Upper lobe of right lung (tissue), 1 donor: Measurements from ENCODE around the gene GALNT9. TPM values are rescaled to one million over a fixed set of nuclear protein-coding genes. Genes with fewer than 3 reads are reported as not detected.
"Not testable (repeated sequence)": the region's sequence is repeated elsewhere in the genome, so short reads cannot be mapped to it uniquely, and the experiment has no call there.

Source experiments
- ATAC-seq: fragments of 200-7000 bp; cut with Tn5 transposase; one replicate; pipeline ENCODE4 v1.9.1; 2020; ENCODE audit warnings: mild to moderate bottlenecking, moderate library complexity
- DNase-seq: peaks from one replicate; pipeline ENCODE4 v3.0.0-alpha.2; 2020
- H3K27ac ChIP-seq: fragments of 200-600 bp; one replicate; pipeline ENCODE4 v1.8.0; 2022
- H3K27me3 ChIP-seq: fragments of 200-600 bp; one replicate; pipeline ENCODE4 v1.8.0; 2022; ENCODE audit warnings: mild to moderate bottlenecking
- H3K36me3 ChIP-seq: fragments of 200-600 bp; one replicate; pipeline ENCODE4 v1.8.0; 2022
- H3K4me1 ChIP-seq: fragments of 200-600 bp; one replicate; pipeline ENCODE4 v1.8.0; 2022
- H3K4me3 ChIP-seq: fragments of 200-600 bp; one replicate; pipeline ENCODE4 v1.8.0; 2022; ENCODE audit warnings: mild to moderate bottlenecking
- H3K9me3 ChIP-seq: fragments of 200-600 bp; one replicate; pipeline ENCODE4 v1.8.0; 2022
- intact Hi-C: fragments of 100-400 bp; cut with DNase I; formaldehyde crosslinking; loops from one replicate; pipeline ENCODE4 v1.11.0; 2022
- total RNA-seq: library from RNA; stranded (reverse); fragmentation: NEBNext Ultra II Directional; extraction: Animal tissue kit (Norgen Biotek cat#: 25700); gene quantifications from one replicate; pipeline ENCODE4 v1.2.1, GENCODE V29; 2021
- TF ChIP-seq, protein P1 (sequence below): fragments of 200-600 bp; IDR thresholded peaks from one replicate; pipeline ENCODE4 v1.8.0; 2022; ENCODE audit warnings: antibody characterized with exemption
- donor health status: DM: no; HTN: yes; CAD: no; lungs with severe emphysema.

The GALNT9 gene
- total RNA-seq, 1 donor from 2014 or later = 1.6 TPM

- TF ChIP-seq, protein P1, sequence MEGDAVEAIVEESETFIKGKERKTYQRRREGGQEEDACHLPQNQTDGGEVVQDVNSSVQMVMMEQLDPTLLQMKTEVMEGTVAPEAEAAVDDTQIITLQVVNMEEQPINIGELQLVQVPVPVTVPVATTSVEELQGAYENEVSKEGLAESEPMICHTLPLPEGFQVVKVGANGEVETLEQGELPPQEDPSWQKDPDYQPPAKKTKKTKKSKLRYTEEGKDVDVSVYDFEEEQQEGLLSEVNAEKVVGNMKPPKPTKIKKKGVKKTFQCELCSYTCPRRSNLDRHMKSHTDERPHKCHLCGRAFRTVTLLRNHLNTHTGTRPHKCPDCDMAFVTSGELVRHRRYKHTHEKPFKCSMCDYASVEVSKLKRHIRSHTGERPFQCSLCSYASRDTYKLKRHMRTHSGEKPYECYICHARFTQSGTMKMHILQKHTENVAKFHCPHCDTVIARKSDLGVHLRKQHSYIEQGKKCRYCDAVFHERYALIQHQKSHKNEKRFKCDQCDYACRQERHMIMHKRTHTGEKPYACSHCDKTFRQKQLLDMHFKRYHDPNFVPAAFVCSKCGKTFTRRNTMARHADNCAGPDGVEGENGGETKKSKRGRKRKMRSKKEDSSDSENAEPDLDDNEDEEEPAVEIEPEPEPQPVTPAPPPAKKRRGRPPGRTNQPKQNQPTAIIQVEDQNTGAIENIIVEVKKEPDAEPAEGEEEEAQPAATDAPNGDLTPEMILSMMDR = no peak
- intact Hi-C loops = no loop called here
- ATAC-seq (no peak), DNase-seq (no peak)
- no peaks in the 10 kb centered on the region for H3K4me1 ChIP-seq
- peaks cover 23% of the 10 kb centered on the region for H3K27me3 ChIP-seq
- no peaks in the 10 kb centered on the region for H3K9me3 ChIP-seq
- no peaks in the 10 kb centered on the region for H3K36me3 ChIP-seq
- H3K27ac ChIP-seq = no peak overlapping the region
- H3K4me3 ChIP-seq = no peak overlapping the region
Measured at GRCh38 chr12:132225214-132225613, 104.2 kb downstream of the GALNT9 start.

- Histone ChIP-seq H3K27ac (no peak overlapping the region), H3K4me1 (no peaks in the 10 kb centered on the region), H3K27me3 (peaks cover 25% of the 10 kb centered on the region), H3K4me3 (no peak overlapping the region), H3K9me3 (no peaks in the 10 kb centered on the region), H3K36me3 (no peaks in the 10 kb centered on the region)
- intact Hi-C loops = no loop called here
- ATAC-seq (no peak), DNase-seq (no peak)
- TF ChIP-seq, protein P1 = no peak
Measured at GRCh38 chr12:132224484-132224883, 104.9 kb downstream of the GALNT9 start.

DNA sequence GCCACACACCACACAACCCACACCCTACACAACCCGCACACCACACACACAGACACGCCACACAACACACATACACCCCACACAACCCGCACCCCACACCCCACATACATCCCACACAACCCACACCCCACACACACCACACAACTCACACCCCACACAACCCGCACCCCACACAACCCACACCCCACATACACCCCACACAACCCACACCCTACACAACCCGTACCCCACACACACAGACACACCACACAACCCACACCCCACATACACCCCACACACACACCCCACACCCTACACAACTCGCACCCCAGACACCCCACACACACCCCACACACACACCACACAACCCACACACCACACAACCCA lies 106.6 kb downstream of the GALNT9 start:
- Histone ChIP-seq H3K36me3 (no peaks in the 10 kb centered on the region), H3K4me1 (no peaks in the 10 kb centered on the region), H3K27me3 (peaks cover 15% of the 10 kb centered on the region), H3K9me3 (no peaks in the 10 kb centered on the region), H3K4me3 (no peak overlapping the region), H3K27ac (no peak overlapping the region)
- intact Hi-C loops = no loop called here
- no peak for ATAC-seq
- TF ChIP-seq, protein P1 = no peak
- no peak for DNase-seq

DNA sequence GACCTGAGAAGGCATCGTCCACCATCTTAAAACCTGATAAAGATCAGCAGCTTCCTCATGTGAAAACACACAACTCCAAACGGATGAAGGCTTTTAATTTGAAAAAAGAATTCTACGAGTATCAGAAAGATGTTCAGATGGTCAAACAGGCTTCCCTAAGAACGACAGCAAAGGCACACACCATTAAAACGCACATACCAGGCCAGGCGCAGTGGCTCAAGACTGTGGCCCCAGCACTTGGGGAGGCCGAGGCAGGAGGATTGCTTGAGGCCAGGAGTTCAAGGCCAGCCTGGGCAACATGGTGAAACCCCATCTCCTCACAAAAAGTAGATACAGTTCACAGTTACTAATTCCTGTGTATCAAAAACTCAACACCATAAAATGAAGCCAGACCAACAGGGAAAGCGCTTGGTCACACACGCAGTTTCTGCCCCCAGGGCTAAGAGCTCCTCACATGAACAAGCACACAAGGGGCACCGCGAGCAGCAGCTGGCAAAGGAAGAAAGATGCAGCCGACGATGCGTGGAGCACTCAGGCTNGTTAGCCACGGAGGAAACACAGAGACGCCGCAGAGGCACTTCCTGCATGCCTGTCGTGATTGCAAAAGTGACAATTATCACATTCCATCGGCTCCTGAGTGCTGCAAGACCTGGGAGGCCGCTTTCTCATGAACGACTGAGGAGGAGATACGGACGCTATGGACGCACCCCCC lies 107.1 kb downstream of the GALNT9 start:
- intact Hi-C loops = no loop called here
- peaks cover 10% of the 10 kb centered on the region for H3K27me3 ChIP-seq
- no peak overlapping the region for H3K4me3 ChIP-seq
- TF ChIP-seq, protein P1 = no peak
- no peak overlapping the region for H3K27ac ChIP-seq
- no peaks in the 10 kb centered on the region for H3K4me1 ChIP-seq
- peak; percentile 69 for DNase-seq
- peak; percentile 63 for ATAC-seq
- no peaks in the 10 kb centered on the region for H3K36me3 ChIP-seq
- H3K9me3 ChIP-seq = no peaks in the 10 kb centered on the region

DNA sequence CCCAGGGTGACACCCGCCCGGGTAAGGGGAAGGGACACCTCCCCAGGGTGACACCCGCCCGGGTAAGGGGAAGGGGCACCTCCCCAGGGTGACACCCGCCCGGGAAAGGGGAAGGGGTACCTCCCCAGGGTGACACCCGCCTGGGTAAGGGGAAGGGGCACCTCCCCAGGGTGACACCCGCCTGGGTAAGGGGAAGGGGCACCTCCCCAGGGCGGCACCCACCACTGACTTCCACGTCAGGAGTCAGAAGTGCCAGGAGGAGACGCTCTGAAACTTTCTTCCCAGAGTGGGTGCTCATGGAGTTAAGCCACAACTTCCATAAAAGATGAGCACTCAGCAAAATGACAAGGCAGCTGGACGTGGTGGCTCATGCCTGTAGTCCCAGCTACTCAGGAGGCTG lies 109.6 kb downstream of the GALNT9 start:
- DNase-seq, H3K9me3 ChIP-seq, H3K4me1 ChIP-seq, intact Hi-C loops, H3K27ac ChIP-seq, H3K36me3 ChIP-seq, H3K4me3 ChIP-seq, H3K27me3 ChIP-seq, ATAC-seq: not testable (repeated sequence)

GRCh38 chr12:132219323-132219722 lies 110.1 kb downstream of the GALNT9 start:
- ATAC-seq (no peak), DNase-seq (peak; percentile 52)
- Histone ChIP-seq H3K27me3 (peaks cover 5% of the 10 kb centered on the region), H3K36me3 (no peaks in the 10 kb centered on the region), H3K9me3 (no peaks in the 10 kb centered on the region), H3K4me1 (no peaks in the 10 kb centered on the region), H3K4me3 (no peak overlapping the region), H3K27ac (no peak overlapping the region)
- intact Hi-C loops = no loop called here
- TF ChIP-seq, protein P1 = no peak
